HEK293 (cell line): ENCODE results near the gene VPS13C.

Source experiments
- CTCF ChIA-PET: fragments of 350-600 bp; formaldehyde crosslinking; extraction: SDS; loops from one replicate; lab custom pipeline; 2021; ENCODE audit warnings: antibody characterized with exemption; lab: Yijun Ruan, JAX
- POLR2A ChIA-PET: fragments of 300-600 bp; formaldehyde crosslinking; extraction: SDS; loops from one replicate; lab custom pipeline; 2020; ENCODE audit warnings: antibody characterized with exemption, inconsistent platforms; lab: Yijun Ruan, JAX
- H3K27ac ChIP-seq: fragments of 200-500 bp; sonication (Bioruptor generic); 2 replicates; pipeline ENCODE4 v1.5.1; 2014; ENCODE audit warnings: low read depth, low read length, control low read depth, inconsistent platforms; ENCODE audit errors: extremely low read depth
- H3K36me3 ChIP-seq, 2 experiments: fragments of 200-500 bp in 1 of 2; sonication (Bioruptor generic) in 1 of 2; 1 replicate in 1 of 2; 2 replicates in 1 of 2; pipeline ENCODE4 v1.5.1; 2014 to 2017; ENCODE audit warnings: inconsistent platforms in 2 of 2, low read length in 2 of 2; ENCODE audit not compliant: control insufficient read depth in 2 of 2, insufficient read depth in 1 of 2
- H3K4me1 ChIP-seq: fragments of 200-500 bp; sonication (Bioruptor generic); 2 replicates; pipeline ENCODE4 v1.5.1; 2014; ENCODE audit warnings: mild to moderate bottlenecking, low read length, inconsistent platforms; ENCODE audit not compliant: control insufficient read depth, insufficient read depth
- H3K4me3 ChIP-seq: 2 replicates; pipeline ENCODE4 v1.5.1; 2011; ENCODE audit warnings: low read depth, mild to moderate bottlenecking, control low read depth, low read length, moderate library complexity
- H3K9me3 ChIP-seq: fragments of 200-500 bp; sonication (Bioruptor generic); 2 replicates; pipeline ENCODE4 v1.5.1; 2014; ENCODE audit warnings: low read depth, low read length, inconsistent platforms; ENCODE audit not compliant: control insufficient read depth, insufficient read depth
- AEBP2 ChIP-seq: fragments of 450-650 bp; formaldehyde crosslinking; IDR thresholded peaks from 2 replicates; pipeline ENCODE4 v1.5.1; 2016; ENCODE audit warnings: missing biosample characterization, missing genetic modification characterization, borderline replicate concordance
- FEZF1 ChIP-seq: fragments of 450-650 bp; formaldehyde crosslinking; IDR thresholded peaks from 2 replicates; pipeline ENCODE4 v1.5.1; 2016; ENCODE audit warnings: missing biosample characterization, missing genetic modification characterization
- IKZF3 ChIP-seq: fragments of 450-650 bp; IDR thresholded peaks from 2 replicates; pipeline ENCODE4 v1.5.0; 2018; ENCODE audit warnings: missing biosample characterization, mild to moderate bottlenecking, missing genetic modification characterization, moderate library complexity
- OSR2 ChIP-seq: fragments of 450-650 bp; formaldehyde crosslinking; IDR thresholded peaks from 2 replicates; pipeline ENCODE4 v1.5.1; 2016; ENCODE audit warnings: missing biosample characterization, missing genetic modification characterization
- OVOL3 ChIP-seq: fragments of 450-650 bp; formaldehyde crosslinking; IDR thresholded peaks from 2 replicates; pipeline ENCODE4 v1.5.1; 2016; ENCODE audit warnings: missing biosample characterization, missing genetic modification characterization
- PRDM1 ChIP-seq: fragments of 450-650 bp; formaldehyde crosslinking; IDR thresholded peaks from 2 replicates; pipeline ENCODE4; 2016; ENCODE audit warnings: missing biosample characterization, missing genetic modification characterization
- PRDM6 ChIP-seq: fragments of 450-650 bp; formaldehyde crosslinking; IDR thresholded peaks from 2 replicates; pipeline ENCODE4 v1.5.1; 2017; ENCODE audit warnings: missing biosample characterization, missing genetic modification characterization
- SP2 ChIP-seq: fragments of 450-650 bp; formaldehyde crosslinking; IDR thresholded peaks from 2 replicates; pipeline ENCODE4 v1.5.1; 2016; ENCODE audit warnings: missing biosample characterization, missing genetic modification characterization
- ZBTB11 ChIP-seq: fragments of 450-650 bp; formaldehyde crosslinking; conservative IDR thresholded peaks from 2 replicates; pipeline ENCODE4 v1.5.1; 2016; ENCODE audit warnings: low read depth, missing biosample characterization, missing genetic modification characterization
- ZFP3 ChIP-seq: fragments of 450-650 bp; formaldehyde crosslinking; IDR thresholded peaks from 2 replicates; pipeline ENCODE4 v1.5.1; 2016; ENCODE audit warnings: low read depth, missing biosample characterization, missing genetic modification characterization
- ZFP41 ChIP-seq: fragments of 450-650 bp; formaldehyde crosslinking; IDR thresholded peaks from 2 replicates; pipeline ENCODE4 v1.5.1; 2016; ENCODE audit warnings: missing biosample characterization, missing genetic modification characterization, borderline replicate concordance
- ZNF211 ChIP-seq: fragments of 450-650 bp; formaldehyde crosslinking; IDR thresholded peaks from 2 replicates; pipeline ENCODE4 v1.5.1; 2016; ENCODE audit warnings: low read depth, missing biosample characterization, missing genetic modification characterization
- ZNF248 ChIP-seq: fragments of 450-650 bp; formaldehyde crosslinking; IDR thresholded peaks from 2 replicates; pipeline ENCODE4 v1.5.1; 2017; ENCODE audit warnings: missing biosample characterization, missing genetic modification characterization
- ZNF302 ChIP-seq: fragments of 450-650 bp; formaldehyde crosslinking; IDR thresholded peaks from 2 replicates; pipeline ENCODE4 v1.5.1; 2016; ENCODE audit warnings: missing biosample characterization, missing genetic modification characterization, low read depth
- ZNF48 ChIP-seq: fragments of 450-650 bp; formaldehyde crosslinking; IDR thresholded peaks from 2 replicates; pipeline ENCODE4 v1.5.1; 2016; ENCODE audit warnings: missing biosample characterization, missing genetic modification characterization
- ZNF596 ChIP-seq: fragments of 450-650 bp; IDR thresholded peaks from 2 replicates; pipeline ENCODE4 v1.5.0; 2018; ENCODE audit warnings: missing biosample characterization, mild to moderate bottlenecking, missing genetic modification characterization, moderate library complexity
- ZNF677 ChIP-seq: fragments of 450-650 bp; IDR thresholded peaks from 2 replicates; pipeline ENCODE4 v1.5.0; 2018; ENCODE audit warnings: missing biosample characterization, mild to moderate bottlenecking, missing genetic modification characterization, moderate library complexity
- ZNF704 ChIP-seq: fragments of 450-650 bp; formaldehyde crosslinking; IDR thresholded peaks from 2 replicates; pipeline ENCODE4 v1.5.1; 2016; ENCODE audit warnings: missing biosample characterization, missing genetic modification characterization
- ZNF843 ChIP-seq: fragments of 450-650 bp; formaldehyde crosslinking; IDR thresholded peaks from 2 replicates; pipeline ENCODE4 v1.5.1; 2016; ENCODE audit warnings: missing biosample characterization, missing genetic modification characterization
- ZXDB ChIP-seq: fragments of 450-650 bp; formaldehyde crosslinking; IDR thresholded peaks from 2 replicates; pipeline ENCODE4 v1.5.1; 2016; ENCODE audit warnings: missing biosample characterization, missing genetic modification characterization

Gene VPS13C

GRCh38 chr15:61974759-61975158 lies 85.5 kb downstream of the VPS13C start:
- TF ChIP-seq PRDM1 (no peak), OVOL3 (tag by site-specific recombination) (peak; percentile 56; the same call in 1 of the 2 replicates), ZNF843 (peak; percentile 79), ZFP41 (no peak), ZNF211 (tag by site-specific recombination) (no peak), ZNF704 (tag by site-specific recombination) (no peak), FEZF1 (tag by site-specific recombination) (peak; percentile 92), ZNF248 (no peak), ZNF677 (no peak), ZXDB (0 out of 2 replicates have a peak, but pooled peaks have one; percentile 22), OSR2 (peak; percentile 75), SP2 (tag by site-specific recombination) (no peak), ZNF596 (tag by site-specific recombination) (no peak), IKZF3 (tag by site-specific recombination) (0 out of 2 replicates have a peak, but pooled peaks have one; percentile 23), ZNF302 (no peak), ZNF48 (tag by site-specific recombination) (no peak), PRDM6 (tag by site-specific recombination) (peak; percentile 85)
- no peak overlapping the region for H3K27ac ChIP-seq
- no peak overlapping the region for H3K4me3 ChIP-seq
- POLR2A ChIA-PET: no interaction called here
- H3K4me1 ChIP-seq: peaks cover 7% of the 10 kb centered on the region; the same call in 1 of the 2 replicates
- H3K36me3 ChIP-seq: peaks cover 0 to 43% of the 10 kb centered on the region in 2 experiments; a peak in 2 of 3 replicates
- CTCF ChIA-PET: interaction anchor here (1.2 kb wide), 1 partner anchor 96 kb away, joined by 4 read pairs; no protein-coding TSS in a partner anchor
- no peaks in the 10 kb centered on the region for H3K9me3 ChIP-seq

- TF ChIP-seq AEBP2: no peak
- no peak for TF ChIP-seq ZFP3 (tag by site-specific recombination)
- TF ChIP-seq ZBTB11 (tag by site-specific recombination): no peak
- CTCF ChIA-PET: interaction anchor here (0.6 kb wide), 1 partner anchor 370 kb away, joined by 3 read pairs; no protein-coding TSS in a partner anchor
- no peak overlapping the region for H3K27ac ChIP-seq
- peaks cover 0 to 43% of the 10 kb centered on the region in 2 experiments; a peak in 2 of 3 replicates for H3K36me3 ChIP-seq
- no peaks in the 10 kb centered on the region for H3K9me3 ChIP-seq
- POLR2A ChIA-PET: no interaction called here
- H3K4me3 ChIP-seq: no peak overlapping the region
- H3K4me1 ChIP-seq: peaks cover 7% of the 10 kb centered on the region; the same call in 1 of the 2 replicates
These were observed 86.1 kb downstream of the VPS13C start for GRCh38 chr15:61974118-61974517.
